Measurements from ENCODE around the gene AKAP13. TPM values are rescaled to one million over a fixed set of nuclear protein-coding genes. Genes with fewer than 3 reads are reported as not detected.
A peak's percentile ranks its signal among the peaks of the same experiment; 100 is the strongest.

AKAP13 gene
- total RNA-seq, 3 donors from 2014 or later = 198 to 331 (median 259) TPM

DNA sequence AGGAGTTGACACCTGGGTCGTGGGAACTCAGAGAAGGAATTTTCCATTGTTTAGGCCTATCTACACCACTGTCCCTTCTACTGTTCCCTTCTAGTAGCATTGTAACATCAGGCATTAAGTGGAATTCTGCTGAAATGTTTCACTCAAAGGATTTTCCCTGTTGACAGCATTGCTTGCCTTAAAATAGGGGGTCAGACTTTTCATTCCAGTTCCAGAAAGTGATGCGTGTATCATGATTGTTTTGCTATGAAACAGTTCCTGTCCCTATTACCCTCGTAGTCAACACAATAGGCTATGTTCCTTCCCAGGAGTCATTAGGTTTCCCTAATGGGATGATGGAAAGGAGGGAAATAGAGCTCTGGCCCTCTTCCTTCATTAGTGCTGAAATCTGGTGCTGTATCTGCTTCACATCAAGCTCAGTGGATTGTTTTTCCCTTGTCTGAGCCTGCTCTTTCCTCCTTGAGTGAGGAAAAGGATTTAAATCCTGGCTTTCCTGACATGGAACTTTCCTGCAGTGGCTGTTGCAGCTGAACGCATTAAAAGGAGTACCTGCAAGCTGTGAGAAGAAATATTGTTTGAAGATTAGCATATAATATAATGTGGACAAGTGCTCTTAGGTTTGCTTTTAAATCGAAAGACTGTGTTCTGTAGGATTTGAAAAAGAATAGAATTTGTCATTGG lies 218.5 kb downstream of the AKAP13 start:
- Histone ChIP-seq H3K4me3 (no peak overlapping the region), H3K27ac (peak overlapping the region; percentile 21 to 54), H3K36me3 (no peaks in the 10 kb centered on the region), H3K27me3 (no peaks in the 10 kb centered on the region), H3K4me1 (no peaks in the 10 kb centered on the region), H3K9me3 (no peaks in the 10 kb centered on the region)
- DNase-seq (ENCODE audit: low spot score in 2 of 2) = no peak
- intact Hi-C loops (cut with DNase I; ENCODE audit: low total_unique reads) = no loop called here
- TF ChIP-seq, protein P1, sequence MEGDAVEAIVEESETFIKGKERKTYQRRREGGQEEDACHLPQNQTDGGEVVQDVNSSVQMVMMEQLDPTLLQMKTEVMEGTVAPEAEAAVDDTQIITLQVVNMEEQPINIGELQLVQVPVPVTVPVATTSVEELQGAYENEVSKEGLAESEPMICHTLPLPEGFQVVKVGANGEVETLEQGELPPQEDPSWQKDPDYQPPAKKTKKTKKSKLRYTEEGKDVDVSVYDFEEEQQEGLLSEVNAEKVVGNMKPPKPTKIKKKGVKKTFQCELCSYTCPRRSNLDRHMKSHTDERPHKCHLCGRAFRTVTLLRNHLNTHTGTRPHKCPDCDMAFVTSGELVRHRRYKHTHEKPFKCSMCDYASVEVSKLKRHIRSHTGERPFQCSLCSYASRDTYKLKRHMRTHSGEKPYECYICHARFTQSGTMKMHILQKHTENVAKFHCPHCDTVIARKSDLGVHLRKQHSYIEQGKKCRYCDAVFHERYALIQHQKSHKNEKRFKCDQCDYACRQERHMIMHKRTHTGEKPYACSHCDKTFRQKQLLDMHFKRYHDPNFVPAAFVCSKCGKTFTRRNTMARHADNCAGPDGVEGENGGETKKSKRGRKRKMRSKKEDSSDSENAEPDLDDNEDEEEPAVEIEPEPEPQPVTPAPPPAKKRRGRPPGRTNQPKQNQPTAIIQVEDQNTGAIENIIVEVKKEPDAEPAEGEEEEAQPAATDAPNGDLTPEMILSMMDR (IDR thresholded peaks at IDR 0.05) = no peak
- no peak for TF ChIP-seq POLR2AphosphoS5 (IDR thresholded peaks at IDR 0.05)
- TF ChIP-seq POLR2A (IDR thresholded peaks at IDR 0.05) = no peak

GRCh38 chr15:85600001-85600400 lies 219.6 kb downstream of the AKAP13 start:
- TF ChIP-seq POLR2AphosphoS5 (IDR thresholded peaks at IDR 0.05) (no peak), POLR2A (IDR thresholded peaks at IDR 0.05) (no peak)
- TF ChIP-seq, protein P1 (IDR thresholded peaks at IDR 0.05) = no peak
- no peak for DNase-seq (ENCODE audit: low spot score in 2 of 2)
- Histone ChIP-seq H3K27me3 (no peaks in the 10 kb centered on the region), H3K4me3 (no peak overlapping the region), H3K27ac (peak overlapping the region in 1 of 2 donors; percentile 20), H3K9me3 (no peaks in the 10 kb centered on the region), H3K36me3 (no peaks in the 10 kb centered on the region), H3K4me1 (no peaks in the 10 kb centered on the region)
- intact Hi-C loops (cut with DNase I; ENCODE audit: low total_unique reads) = no loop called here

DNA sequence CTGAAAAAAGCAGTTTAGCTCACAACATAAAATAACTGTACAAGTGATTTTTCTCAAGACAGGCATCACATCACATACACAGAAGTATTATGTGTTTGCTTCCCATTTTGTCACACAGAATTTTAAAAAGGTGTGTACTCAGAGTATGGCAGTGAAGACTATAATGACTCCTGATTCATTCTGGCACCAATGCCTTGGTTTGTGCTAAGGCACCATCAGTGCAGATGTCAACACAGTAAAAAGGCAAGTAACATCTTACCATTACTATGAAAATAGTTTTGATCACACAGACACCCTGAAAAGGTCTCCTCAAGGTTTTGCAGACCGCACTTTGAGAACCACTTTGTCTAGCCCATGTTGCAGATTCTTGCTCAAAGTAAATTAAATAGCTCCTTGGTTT lies 222.8 kb downstream of the AKAP13 start:
- Histone ChIP-seq H3K4me3 (no peak overlapping the region), H3K27ac (no peak overlapping the region), H3K4me1 (peaks cover 0 to 11% of the 10 kb centered on the region in 2 donors), H3K9me3 (no peaks in the 10 kb centered on the region), H3K36me3 (no peaks in the 10 kb centered on the region), H3K27me3 (no peaks in the 10 kb centered on the region)
- no peak for TF ChIP-seq POLR2A (IDR thresholded peaks at IDR 0.05)
- no peak for TF ChIP-seq POLR2AphosphoS5 (IDR thresholded peaks at IDR 0.05)
- TF ChIP-seq, protein P1 (IDR thresholded peaks at IDR 0.05) = no peak
- no peak for DNase-seq (ENCODE audit: low spot score in 2 of 2)
- intact Hi-C loops (cut with DNase I; ENCODE audit: low total_unique reads) = no loop called here

- intact Hi-C loops (cut with DNase I; ENCODE audit: low total_unique reads) = no loop called here
- TF ChIP-seq POLR2A (IDR thresholded peaks at IDR 0.05) (no peak), POLR2AphosphoS5 (IDR thresholded peaks at IDR 0.05) (no peak)
- TF ChIP-seq, protein P1 (IDR thresholded peaks at IDR 0.05) = no peak
Measured at GRCh38 chr15:85603703-85604102, 223.3 kb downstream of the AKAP13 start.

DNA sequence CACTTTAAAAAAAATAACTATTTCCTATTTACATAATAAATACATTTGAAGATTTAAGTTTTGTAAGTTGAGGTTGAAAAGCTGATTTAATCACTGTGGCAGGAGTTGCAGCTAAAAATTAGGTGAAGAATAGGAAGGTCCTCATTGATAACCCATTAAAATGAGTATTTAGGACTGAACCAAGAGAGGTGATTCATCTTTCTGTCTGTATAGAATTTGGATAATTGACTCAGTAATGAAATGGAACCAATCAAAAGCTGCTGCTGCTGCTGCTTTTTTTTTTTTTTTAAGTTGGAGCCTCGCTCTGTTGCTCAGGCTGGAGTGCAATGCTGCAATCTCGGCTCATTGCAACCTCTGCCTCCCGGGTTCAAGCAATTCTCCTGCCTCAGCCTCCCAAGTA lies 223.8 kb downstream of the AKAP13 start:
- intact Hi-C loops (cut with DNase I; ENCODE audit: low total_unique reads) = no loop called here
- Histone ChIP-seq H3K9me3 (no peaks in the 10 kb centered on the region), H3K4me1 (peaks cover 0 to 15% of the 10 kb centered on the region in 2 donors), H3K36me3 (no peaks in the 10 kb centered on the region), H3K4me3 (no peak overlapping the region), H3K27me3 (no peaks in the 10 kb centered on the region), H3K27ac (no peak overlapping the region)
- no peak for TF ChIP-seq POLR2AphosphoS5 (IDR thresholded peaks at IDR 0.05)
- TF ChIP-seq POLR2A (IDR thresholded peaks at IDR 0.05) = no peak
- TF ChIP-seq, protein P1 (IDR thresholded peaks at IDR 0.05) = no peak
- no peak for DNase-seq (ENCODE audit: low spot score in 2 of 2)

More at GRCh38 chr15:85603703-85604102, 223.3 kb downstream of the AKAP13 start:
- Histone ChIP-seq H3K4me3 (no peak overlapping the region), H3K27ac (no peak overlapping the region), H3K36me3 (no peaks in the 10 kb centered on the region), H3K27me3 (no peaks in the 10 kb centered on the region), H3K9me3 (no peaks in the 10 kb centered on the region), H3K4me1 (peaks cover 0 to 15% of the 10 kb centered on the region in 2 donors)
- no peak for DNase-seq (ENCODE audit: low spot score in 2 of 2)

Measured in breast epithelium (tissue), 4 donors.